Measurements from ENCODE around the gene HSD17B13.
"Not testable (repeated sequence)": the region's sequence is repeated elsewhere in the genome, so short reads cannot be mapped to it uniquely, and the experiment has no call there.

HSD17B13 gene

DNA sequence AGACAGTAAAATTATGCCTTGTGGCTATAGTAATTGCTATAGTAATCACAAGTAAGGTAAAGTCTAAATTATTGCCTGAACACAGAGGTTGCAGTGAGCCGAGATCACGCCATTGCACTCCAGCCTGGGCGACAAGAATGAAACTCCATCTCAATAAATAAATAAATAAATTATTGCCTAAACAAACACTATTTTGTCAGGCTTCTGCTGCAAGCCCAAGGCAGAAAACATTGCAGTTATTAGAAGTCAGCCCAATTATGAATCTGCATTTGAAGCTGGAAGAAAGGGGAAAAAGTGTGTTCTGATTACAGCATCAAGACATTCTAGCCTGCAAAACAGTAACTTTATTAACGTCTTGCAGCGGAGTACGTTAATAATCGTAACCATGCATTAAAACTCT lies 17.1 kb downstream of the HSD17B13 start:
- Histone ChIP-seq H4K20me1 (ENCODE audit: control insufficient read depth, insufficient read depth, low read depth, low read length) (no peaks in the 10 kb centered on the region), H3K4me2 (ENCODE audit: low read length) (no peak overlapping the region), H3K79me2 (ENCODE audit: control insufficient read depth, low read length) (no peaks in the 10 kb centered on the region), H3K36me3 (ENCODE audit: control insufficient read depth, low read length) (no peaks in the 10 kb centered on the region), H3K9me3 (ENCODE audit: control insufficient read depth, insufficient read depth, low read length) (no peaks in the 10 kb centered on the region), H3K27me3 (ENCODE audit: control insufficient read depth, low read length) (no peaks in the 10 kb centered on the region), H3F3A (ENCODE audit: control insufficient read depth, insufficient read depth) (no peaks in the 10 kb centered on the region), H3K9me2 (replicated peaks; ENCODE audit: control insufficient read depth, low read length) (no peaks in the 10 kb centered on the region), H3K4me3 (ENCODE audit: low read length) (no peak overlapping the region), H3K27ac (ENCODE audit: low read depth, low read length) (no peak overlapping the region), H3K4me1 (ENCODE audit: control insufficient read depth, low read length) (no peaks in the 10 kb centered on the region)
- TF ChIP-seq EZH2phosphoT487 (IDR thresholded peaks at IDR 0.05; ENCODE audit: borderline replicate concordance, low read length) (no peak), CTCF (IDR thresholded peaks at IDR 0.05; ENCODE audit: low read depth, low read length, poor library complexity, severe bottlenecking) (no peak)

GRCh38 chr4:87304745-87305432 lies 17.8 kb downstream of the HSD17B13 start:
- Histone ChIP-seq H3F3A (ENCODE audit: control insufficient read depth, insufficient read depth) (no peaks in the 10 kb centered on the region), H3K79me2 (ENCODE audit: control insufficient read depth, low read length) (no peaks in the 10 kb centered on the region), H3K36me3 (ENCODE audit: control insufficient read depth, low read length) (no peaks in the 10 kb centered on the region), H3K4me2 (ENCODE audit: low read length) (no peak overlapping the region), H3K9me2 (replicated peaks; ENCODE audit: control insufficient read depth, low read length) (no peaks in the 10 kb centered on the region), H3K27me3 (ENCODE audit: control insufficient read depth, low read length) (no peaks in the 10 kb centered on the region), H4K20me1 (ENCODE audit: control insufficient read depth, insufficient read depth, low read depth, low read length) (no peaks in the 10 kb centered on the region), H3K27ac (ENCODE audit: low read depth, low read length) (no peak overlapping the region), H3K9me3 (ENCODE audit: control insufficient read depth, insufficient read depth, low read length) (no peaks in the 10 kb centered on the region), H3K4me3 (ENCODE audit: low read length) (no peak overlapping the region), H3K4me1 (ENCODE audit: control insufficient read depth, low read length) (no peaks in the 10 kb centered on the region)
- no peak for TF ChIP-seq EZH2phosphoT487 (IDR thresholded peaks at IDR 0.05; ENCODE audit: borderline replicate concordance, low read length)
- no peak for TF ChIP-seq CTCF (IDR thresholded peaks at IDR 0.05; ENCODE audit: low read depth, low read length, poor library complexity, severe bottlenecking)

- Histone ChIP-seq H3F3A (ENCODE audit: control insufficient read depth, insufficient read depth) (no peaks in the 10 kb centered on the region), H3K79me2 (ENCODE audit: control insufficient read depth, low read length) (no peaks in the 10 kb centered on the region), H3K9me2 (replicated peaks; ENCODE audit: control insufficient read depth, low read length) (no peaks in the 10 kb centered on the region), H3K4me3 (ENCODE audit: low read length) (no peak overlapping the region), H3K27me3 (ENCODE audit: control insufficient read depth, low read length) (no peaks in the 10 kb centered on the region), H3K4me1 (ENCODE audit: control insufficient read depth, low read length) (no peaks in the 10 kb centered on the region), H3K27ac (ENCODE audit: low read depth, low read length) (no peak overlapping the region), H3K9me3 (ENCODE audit: control insufficient read depth, insufficient read depth, low read length) (no peaks in the 10 kb centered on the region), H3K36me3 (ENCODE audit: control insufficient read depth, low read length) (no peaks in the 10 kb centered on the region), H3K4me2 (ENCODE audit: low read length) (no peak overlapping the region), H4K20me1 (ENCODE audit: control insufficient read depth, insufficient read depth, low read depth, low read length) (no peaks in the 10 kb centered on the region)
- no peak for TF ChIP-seq EZH2phosphoT487 (IDR thresholded peaks at IDR 0.05; ENCODE audit: borderline replicate concordance, low read length)
Measured at GRCh38 chr4:87299898-87300297, 22.8 kb downstream of the HSD17B13 start.

DNA sequence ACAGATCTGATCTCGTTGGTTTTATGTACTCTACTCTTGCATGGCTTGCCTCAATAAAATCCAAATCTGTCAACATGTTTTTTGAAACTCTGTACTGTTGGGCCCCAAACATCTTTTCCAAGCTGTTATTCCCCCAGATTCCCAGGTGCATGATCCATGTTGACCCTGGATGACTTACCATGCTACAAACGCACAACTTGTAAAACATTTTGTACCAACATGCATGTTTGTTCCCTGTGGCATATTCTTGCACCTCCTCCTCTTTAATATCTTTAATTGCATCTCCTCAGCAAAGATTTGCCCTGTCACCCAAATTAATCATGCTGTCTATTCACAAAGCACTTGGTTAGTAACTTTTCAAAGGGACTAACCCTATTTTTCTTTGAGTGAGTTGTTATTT lies 24.3 kb downstream of the HSD17B13 start:
- Histone ChIP-seq H4K20me1 (ENCODE audit: control insufficient read depth, insufficient read depth, low read depth, low read length) (no peaks in the 10 kb centered on the region), H3K4me1 (ENCODE audit: control insufficient read depth, low read length) (no peaks in the 10 kb centered on the region), H3F3A (ENCODE audit: control insufficient read depth, insufficient read depth) (no peaks in the 10 kb centered on the region), H3K4me3 (ENCODE audit: low read length) (no peak overlapping the region), H3K79me2 (ENCODE audit: control insufficient read depth, low read length) (no peaks in the 10 kb centered on the region), H3K9me3 (ENCODE audit: control insufficient read depth, insufficient read depth, low read length) (no peaks in the 10 kb centered on the region), H3K36me3 (ENCODE audit: control insufficient read depth, low read length) (no peaks in the 10 kb centered on the region), H3K4me2 (ENCODE audit: low read length) (no peak overlapping the region), H3K27me3 (ENCODE audit: control insufficient read depth, low read length) (no peaks in the 10 kb centered on the region), H3K9me2 (replicated peaks; ENCODE audit: control insufficient read depth, low read length) (no peaks in the 10 kb centered on the region), H3K27ac (ENCODE audit: low read depth, low read length) (no peak overlapping the region)
- no peak for TF ChIP-seq CTCF (IDR thresholded peaks at IDR 0.05; ENCODE audit: low read depth, low read length, poor library complexity, severe bottlenecking)
- no peak for TF ChIP-seq EZH2phosphoT487 (IDR thresholded peaks at IDR 0.05; ENCODE audit: borderline replicate concordance, low read length)

GRCh38 chr4:87294911-87295310 lies 27.8 kb downstream of the HSD17B13 start:
- not testable (repeated sequence) for H3K27ac ChIP-seq (ENCODE audit: low read depth, low read length); H3K9me3 ChIP-seq (ENCODE audit: control insufficient read depth, insufficient read depth, low read length); H3K4me1 ChIP-seq (ENCODE audit: control insufficient read depth, low read length); H3K9me2 ChIP-seq (replicated peaks; ENCODE audit: control insufficient read depth, low read length); H3K4me3 ChIP-seq (ENCODE audit: low read length); H3K27me3 ChIP-seq (ENCODE audit: control insufficient read depth, low read length); H3K79me2 ChIP-seq (ENCODE audit: control insufficient read depth, low read length); H3K36me3 ChIP-seq (ENCODE audit: control insufficient read depth, low read length); H3K4me2 ChIP-seq (ENCODE audit: low read length); H3F3A ChIP-seq (ENCODE audit: control insufficient read depth, insufficient read depth); H4K20me1 ChIP-seq (ENCODE audit: control insufficient read depth, insufficient read depth, low read depth, low read length)

- H3K4me2 ChIP-seq (ENCODE audit: low read length); H3K79me2 ChIP-seq (ENCODE audit: control insufficient read depth, low read length); H3K27ac ChIP-seq (ENCODE audit: low read depth, low read length); H3F3A ChIP-seq (ENCODE audit: control insufficient read depth, insufficient read depth); H3K4me1 ChIP-seq (ENCODE audit: control insufficient read depth, low read length); H3K9me3 ChIP-seq (ENCODE audit: control insufficient read depth, insufficient read depth, low read length); H4K20me1 ChIP-seq (ENCODE audit: control insufficient read depth, insufficient read depth, low read depth, low read length); H3K36me3 ChIP-seq (ENCODE audit: control insufficient read depth, low read length); H3K27me3 ChIP-seq (ENCODE audit: control insufficient read depth, low read length); H3K9me2 ChIP-seq (replicated peaks; ENCODE audit: control insufficient read depth, low read length); H3K4me3 ChIP-seq (ENCODE audit: low read length): not testable (repeated sequence)
Measured at GRCh38 chr4:87293889-87294288, 28.8 kb downstream of the HSD17B13 start.

All from DOHH2 (cell line).